ENCODE results near the gene SPECC1. TPM values are rescaled to one million over a fixed set of nuclear protein-coding genes. Genes with fewer than 3 reads are reported as not detected.

The SPECC1 gene
- total and polyA plus RNA-seq, 2 donors (not counting 1 experiment from before 2014, with no cell fraction given), result 13.4 to 30.9 TPM

GRCh38 chr17:20228410-20228809 is 219.3 kb downstream of the SPECC1 start:
- Histone ChIP-seq H3K4me2 (ENCODE audit: extremely low read depth, insufficient read depth, low read length) (no peak overlapping the region), H3K27ac (ENCODE audit: insufficient read depth, low read length) (no peak overlapping the region)
- DNase-seq (ENCODE audit: low read depth in 2 of 2), result no peak

GRCh38 chr17:20228860-20229259 is 219.7 kb downstream of the SPECC1 start:
- Histone ChIP-seq H3K4me1 (ENCODE audit: control insufficient read depth, extremely low read depth, insufficient read depth, low read length) (peaks cover 7% of the 10 kb centered on the region), H3K27me3 (ENCODE audit: control insufficient read depth, insufficient read depth, low read length) (no peaks in the 10 kb centered on the region), H3K27ac (ENCODE audit: insufficient read depth, low read length) (no peak overlapping the region), H3K9ac (ENCODE audit: insufficient read depth, low read length) (no peak overlapping the region), H4K20me1 (ENCODE audit: control insufficient read depth, extremely low read depth, insufficient read depth, low read length) (peaks cover 3% of the 10 kb centered on the region), H2AFZ (ENCODE audit: low read length) (no peak overlapping the region), H3K36me3 (ENCODE audit: control insufficient read depth, insufficient read depth, low read length) (no peaks in the 10 kb centered on the region), H3K79me2 (ENCODE audit: control insufficient read depth, insufficient read depth, low read length) (no peaks in the 10 kb centered on the region), H3K4me3 (replicated peaks in 1 of 4; ENCODE audit: control extremely low read depth in 1 of 4, insufficient read depth in 1 of 4, low read depth in 3 of 4, low read length in 4 of 4) (no peak overlapping the region), H3K4me2 (ENCODE audit: extremely low read depth, insufficient read depth, low read length) (no peak overlapping the region), H3K9me3 (ENCODE audit: control insufficient read depth, insufficient read depth, low read depth, low read length) (no peaks in the 10 kb centered on the region)
- DNase-seq (ENCODE audit: low read depth in 2 of 2), result peak in 1 of 2 donors; percentile 56
- TF ChIP-seq CTCF (conservative IDR thresholded peaks at IDR 0.05 in 1 of 2, IDR thresholded peaks at IDR 0.05 in 1 of 2; ENCODE audit: low read depth in 1 of 2, low read length in 2 of 2) (no peak), EZH2 (IDR thresholded peaks at IDR 0.05; ENCODE audit: low read length, missing control alignments) (no peak)

More at GRCh38 chr17:20228410-20228809, 219.3 kb downstream of the SPECC1 start:
- H3K79me2 ChIP-seq (ENCODE audit: control insufficient read depth, insufficient read depth, low read length), result no peaks in the 10 kb centered on the region
- no peak overlapping the region for H3K9ac ChIP-seq (ENCODE audit: insufficient read depth, low read length)
- peaks cover 7% of the 10 kb centered on the region for H3K4me1 ChIP-seq (ENCODE audit: control insufficient read depth, extremely low read depth, insufficient read depth, low read length)
- no peaks in the 10 kb centered on the region for H3K27me3 ChIP-seq (ENCODE audit: control insufficient read depth, insufficient read depth, low read length)
- no peak overlapping the region for H3K4me3 ChIP-seq (replicated peaks in 1 of 4; ENCODE audit: control extremely low read depth in 1 of 4, insufficient read depth in 1 of 4, low read depth in 3 of 4, low read length in 4 of 4)
- H3K9me3 ChIP-seq (ENCODE audit: control insufficient read depth, insufficient read depth, low read depth, low read length), result no peaks in the 10 kb centered on the region
- H3K36me3 ChIP-seq (ENCODE audit: control insufficient read depth, insufficient read depth, low read length), result no peaks in the 10 kb centered on the region
- TF ChIP-seq CTCF (conservative IDR thresholded peaks at IDR 0.05 in 1 of 2, IDR thresholded peaks at IDR 0.05 in 1 of 2; ENCODE audit: low read depth in 1 of 2, low read length in 2 of 2) (no peak), EZH2 (IDR thresholded peaks at IDR 0.05; ENCODE audit: low read length, missing control alignments) (no peak)
- H2AFZ ChIP-seq (ENCODE audit: low read length), result no peak overlapping the region
- peaks cover 3% of the 10 kb centered on the region for H4K20me1 ChIP-seq (ENCODE audit: control insufficient read depth, extremely low read depth, insufficient read depth, low read length)

GRCh38 chr17:20230924-20231323 is 221.8 kb downstream of the SPECC1 start:
- Histone ChIP-seq H3K36me3 (ENCODE audit: control insufficient read depth, insufficient read depth, low read length) (no peaks in the 10 kb centered on the region), H3K4me1 (ENCODE audit: control insufficient read depth, extremely low read depth, insufficient read depth, low read length) (peaks cover 7% of the 10 kb centered on the region), H3K9me3 (ENCODE audit: control insufficient read depth, insufficient read depth, low read depth, low read length) (no peaks in the 10 kb centered on the region), H2AFZ (ENCODE audit: low read length) (no peak overlapping the region), H3K27ac (ENCODE audit: insufficient read depth, low read length) (no peak overlapping the region), H3K4me2 (ENCODE audit: extremely low read depth, insufficient read depth, low read length) (no peak overlapping the region), H3K4me3 (replicated peaks in 1 of 4; ENCODE audit: control extremely low read depth in 1 of 4, insufficient read depth in 1 of 4, low read depth in 3 of 4, low read length in 4 of 4) (no peak overlapping the region), H3K27me3 (ENCODE audit: control insufficient read depth, insufficient read depth, low read length) (no peaks in the 10 kb centered on the region), H3K9ac (ENCODE audit: insufficient read depth, low read length) (no peak overlapping the region), H4K20me1 (ENCODE audit: control insufficient read depth, extremely low read depth, insufficient read depth, low read length) (peaks cover 3% of the 10 kb centered on the region), H3K79me2 (ENCODE audit: control insufficient read depth, insufficient read depth, low read length) (no peaks in the 10 kb centered on the region)
- DNase-seq (ENCODE audit: low read depth in 2 of 2), result no peak
- TF ChIP-seq EZH2 (IDR thresholded peaks at IDR 0.05; ENCODE audit: low read length, missing control alignments), result no peak
- TF ChIP-seq CTCF (conservative IDR thresholded peaks at IDR 0.05 in 1 of 2, IDR thresholded peaks at IDR 0.05 in 1 of 2; ENCODE audit: low read depth in 1 of 2, low read length in 2 of 2), result no peak

All from fibroblast of lung (primary cell).